Epithelial cell of proximal tubule (primary cell): ENCODE results near the gene JARID2. TPM values are rescaled to one million over a fixed set of nuclear protein-coding genes. Genes with fewer than 3 reads are reported as not detected.

ENCODE experiments used
- DNase-seq: peaks from one replicate; pipeline ENCODE4 v3.0.0-alpha.2; 2011; ENCODE audit warnings: low read depth
- H3K4me3 ChIP-seq: 2 replicates; pipeline ENCODE4 v1.5.1; 2011; ENCODE audit warnings: low read depth, mild to moderate bottlenecking, low read length
- CTCF ChIP-seq: conservative IDR thresholded peaks from 2 replicates; pipeline ENCODE4 v1.5.1; 2012; ENCODE audit warnings: low read depth, mild to moderate bottlenecking, low read length
- total RNA-seq: library from RNA; depleted of rRNA; stranded (reverse); fragments of >200 nt; gene quantifications from 2 replicates; pipeline ENCODE4 v1.2.3, GENCODE V29; 2015

The JARID2 gene
- total RNA-seq, 1 donor from 2014 or later, result 5.1 TPM

GRCh38 chr6:15340775-15341174 is 94.9 kb downstream of the JARID2 start:
- no peak overlapping the region for H3K4me3 ChIP-seq
- no peak for DNase-seq
- no peak for TF ChIP-seq CTCF

GRCh38 chr6:15341311-15342001 is 95.6 kb downstream of the JARID2 start:
- no peak overlapping the region for H3K4me3 ChIP-seq
- DNase-seq, result no peak
- no peak for TF ChIP-seq CTCF

GRCh38 chr6:15342114-15342513 is 96.2 kb downstream of the JARID2 start:
- DNase-seq, result no peak
- no peak for TF ChIP-seq CTCF
- H3K4me3 ChIP-seq, result no peak overlapping the region

GRCh38 chr6:15343490-15344191 is 97.8 kb downstream of the JARID2 start:
- TF ChIP-seq CTCF, result no peak

GRCh38 chr6:15344192-15344519 is 98.3 kb downstream of the JARID2 start:
- no peak for DNase-seq
- no peak overlapping the region for H3K4me3 ChIP-seq
- TF ChIP-seq CTCF, result no peak

More at GRCh38 chr6:15343490-15344191, 97.8 kb downstream of the JARID2 start:
- no peak overlapping the region for H3K4me3 ChIP-seq
- DNase-seq, result no peak

- no peak for DNase-seq
- TF ChIP-seq CTCF, result no peak
- no peak overlapping the region for H3K4me3 ChIP-seq
Measured at GRCh38 chr6:15344831-15345230, 99.0 kb downstream of the JARID2 start.

- no peak overlapping the region for H3K4me3 ChIP-seq
- TF ChIP-seq CTCF, result no peak
- no peak for DNase-seq
Measured at GRCh38 chr6:15346315-15346714, 100.4 kb downstream of the JARID2 start.
